Measurements from ENCODE around the gene PCNT.
A peak's percentile ranks its signal among the peaks of the same experiment; 100 is the strongest.

Gene PCNT

DNA sequence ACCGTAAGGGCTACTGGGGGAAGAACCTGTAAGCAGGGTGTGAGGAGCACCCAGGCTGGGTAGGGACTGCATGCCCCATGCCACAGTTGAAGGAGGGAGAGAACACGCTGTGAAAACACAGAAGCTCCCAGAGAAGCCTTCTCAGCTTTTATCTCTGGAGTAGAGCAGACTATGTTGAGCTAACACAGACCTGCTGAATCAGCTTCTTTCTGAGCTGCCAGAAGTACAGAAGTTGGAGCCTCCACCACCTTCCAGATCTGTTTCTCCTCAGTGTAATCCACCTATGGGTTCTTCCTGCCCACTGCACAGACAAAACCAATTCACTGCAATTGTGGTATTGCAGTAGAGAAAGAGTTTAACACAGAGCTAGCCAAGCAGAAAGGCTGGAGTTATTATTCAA is 32.4 kb upstream of the PCNT start:
- H3K27me3 ChIP-seq (ENCODE audit: control insufficient read depth, insufficient read depth, low read length), result no peaks in the 10 kb centered on the region
- H3K36me3 ChIP-seq (ENCODE audit: insufficient read depth, low read length), result peaks cover 11% of the 10 kb centered on the region
- no peak overlapping the region for H3K4me2 ChIP-seq (ENCODE audit: low read length)
- H3K9ac ChIP-seq (ENCODE audit: low read depth, low read length), result no peak overlapping the region
- H3K4me3 ChIP-seq (ENCODE audit: low read length), result no peak overlapping the region
- H3K4me1 ChIP-seq (ENCODE audit: control insufficient read depth, insufficient read depth, low read length), result peaks cover 20% of the 10 kb centered on the region
- H3K9me3 ChIP-seq (replicated peaks; ENCODE audit: low read length), result no peaks in the 10 kb centered on the region

DNA sequence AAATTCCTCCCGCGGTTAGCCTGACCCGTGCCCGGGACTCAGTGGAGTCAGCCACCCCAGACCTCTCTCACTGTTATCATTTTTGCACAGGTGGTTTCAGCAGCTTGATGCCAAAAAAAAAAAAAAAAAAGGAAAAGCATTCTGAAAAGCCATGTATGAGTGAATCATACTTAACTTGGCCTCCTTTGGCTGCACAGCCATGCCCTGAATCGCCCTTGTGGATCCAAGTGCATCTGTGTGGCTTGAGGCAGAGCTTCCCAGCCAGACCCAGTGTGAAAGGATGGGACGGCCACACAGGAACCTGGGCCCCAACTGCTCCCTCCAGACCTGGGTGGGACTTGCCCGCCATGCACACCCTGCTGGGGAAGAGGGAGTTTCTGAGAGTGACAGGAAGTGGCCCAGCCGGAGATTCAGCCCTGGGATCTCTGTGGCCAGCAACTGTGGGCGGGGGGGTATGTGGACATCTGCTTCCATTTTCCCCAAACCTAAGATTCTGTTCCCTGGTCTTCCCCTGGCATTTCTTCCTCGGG is 29.2 kb upstream of the PCNT start:
- H3K4me1 ChIP-seq (ENCODE audit: control insufficient read depth, insufficient read depth, low read length), result peaks cover 29% of the 10 kb centered on the region
- peak overlapping the region; percentile 31 for H3K4me3 ChIP-seq (ENCODE audit: low read length)
- peak overlapping the region; percentile 65 for H3K4me2 ChIP-seq (ENCODE audit: low read length)
- H3K9me3 ChIP-seq (replicated peaks; ENCODE audit: low read length), result no peaks in the 10 kb centered on the region
- no peaks in the 10 kb centered on the region for H3K27me3 ChIP-seq (ENCODE audit: control insufficient read depth, insufficient read depth, low read length)
- peaks cover 17% of the 10 kb centered on the region for H3K36me3 ChIP-seq (ENCODE audit: insufficient read depth, low read length)
- H3K9ac ChIP-seq (ENCODE audit: low read depth, low read length), result peak overlapping the region; percentile 70

DNA sequence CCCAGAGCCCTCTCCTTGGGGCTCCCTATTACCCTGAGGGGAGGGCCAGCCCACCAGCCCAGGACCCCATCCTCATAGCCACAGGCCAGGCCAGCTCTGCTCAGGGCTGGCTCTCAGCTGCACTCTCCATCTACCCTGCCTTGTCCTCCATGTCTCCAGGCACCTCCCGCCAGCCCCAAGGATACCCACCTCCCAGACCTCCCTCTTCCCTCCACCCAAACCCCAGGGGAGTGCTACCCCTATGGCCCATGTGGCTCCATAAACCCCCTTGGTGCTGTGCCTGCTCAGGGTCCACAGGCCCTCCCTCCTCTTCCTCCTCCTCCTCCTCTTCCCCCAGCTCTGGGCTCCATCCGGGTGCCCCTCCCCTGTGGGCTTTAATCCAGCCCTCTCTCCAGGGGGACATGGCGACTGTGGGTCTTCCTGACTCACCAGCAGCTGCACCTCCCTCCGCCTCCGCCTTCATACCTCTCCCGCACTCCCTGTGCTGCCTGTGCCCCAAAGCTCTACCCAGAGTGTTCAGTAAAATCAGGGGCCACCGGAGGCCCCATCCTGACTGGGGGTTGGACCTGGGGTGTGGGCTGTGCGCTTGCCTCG is 28.7 kb upstream of the PCNT start:
- H3K4me2 ChIP-seq (ENCODE audit: low read length), result peak overlapping the region; percentile 65
- peak overlapping the region; percentile 31 for H3K4me3 ChIP-seq (ENCODE audit: low read length)
- H3K9ac ChIP-seq (ENCODE audit: low read depth, low read length), result peak overlapping the region; percentile 70
- peaks cover 18% of the 10 kb centered on the region for H3K36me3 ChIP-seq (ENCODE audit: insufficient read depth, low read length)
- H3K4me1 ChIP-seq (ENCODE audit: control insufficient read depth, insufficient read depth, low read length), result peaks cover 29% of the 10 kb centered on the region
- H3K9me3 ChIP-seq (replicated peaks; ENCODE audit: low read length), result no peaks in the 10 kb centered on the region
- H3K27me3 ChIP-seq (ENCODE audit: control insufficient read depth, insufficient read depth, low read length), result no peaks in the 10 kb centered on the region

DNA sequence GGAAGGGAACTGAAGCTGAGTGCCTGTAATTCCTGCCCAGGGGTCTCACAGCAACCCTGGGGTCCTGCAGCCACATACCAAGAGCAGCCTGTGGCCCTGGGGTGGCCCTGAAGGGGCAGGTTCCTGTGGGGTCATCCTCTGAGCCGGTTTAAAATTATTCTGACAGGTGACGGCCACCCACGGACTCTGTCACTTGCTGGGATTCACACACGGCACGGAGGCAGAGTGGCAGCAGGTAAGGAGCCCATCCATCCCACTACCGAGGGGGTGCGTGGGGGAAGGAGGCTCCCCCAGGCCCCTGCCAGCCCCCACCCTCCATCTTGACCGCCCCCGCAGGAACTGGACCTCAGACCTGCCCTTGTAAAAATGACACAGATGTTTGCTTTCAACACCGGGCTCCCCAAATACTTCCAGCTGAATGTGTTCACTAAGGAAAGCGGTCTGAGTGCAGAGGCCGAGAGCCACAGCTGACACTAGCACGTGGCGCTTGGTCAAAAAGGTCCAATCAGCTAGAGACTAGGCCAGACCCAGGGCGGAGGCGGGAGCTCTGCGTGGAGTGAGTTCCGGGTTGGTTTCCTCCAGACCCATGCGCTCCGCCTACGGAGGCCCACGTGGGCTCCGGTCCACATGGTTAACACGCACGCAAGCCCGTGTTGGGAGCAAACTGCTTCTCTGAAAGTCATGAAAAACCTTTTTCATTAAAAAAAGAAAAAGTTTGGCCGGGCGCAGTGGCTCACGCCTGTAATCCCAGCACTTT is 27.8 kb upstream of the PCNT start:
- peak overlapping the region; percentile 65 for H3K4me2 ChIP-seq (ENCODE audit: low read length)
- H3K9ac ChIP-seq (ENCODE audit: low read depth, low read length), result peak overlapping the region; percentile 70
- no peaks in the 10 kb centered on the region for H3K9me3 ChIP-seq (replicated peaks; ENCODE audit: low read length)
- H3K36me3 ChIP-seq (ENCODE audit: insufficient read depth, low read length), result peaks cover 17% of the 10 kb centered on the region
- peak overlapping the region; percentile 46 for H3K4me3 ChIP-seq (ENCODE audit: low read length)
- no peaks in the 10 kb centered on the region for H3K27me3 ChIP-seq (ENCODE audit: control insufficient read depth, insufficient read depth, low read length)
- peaks cover 29% of the 10 kb centered on the region for H3K4me1 ChIP-seq (ENCODE audit: control insufficient read depth, insufficient read depth, low read length)

DNA sequence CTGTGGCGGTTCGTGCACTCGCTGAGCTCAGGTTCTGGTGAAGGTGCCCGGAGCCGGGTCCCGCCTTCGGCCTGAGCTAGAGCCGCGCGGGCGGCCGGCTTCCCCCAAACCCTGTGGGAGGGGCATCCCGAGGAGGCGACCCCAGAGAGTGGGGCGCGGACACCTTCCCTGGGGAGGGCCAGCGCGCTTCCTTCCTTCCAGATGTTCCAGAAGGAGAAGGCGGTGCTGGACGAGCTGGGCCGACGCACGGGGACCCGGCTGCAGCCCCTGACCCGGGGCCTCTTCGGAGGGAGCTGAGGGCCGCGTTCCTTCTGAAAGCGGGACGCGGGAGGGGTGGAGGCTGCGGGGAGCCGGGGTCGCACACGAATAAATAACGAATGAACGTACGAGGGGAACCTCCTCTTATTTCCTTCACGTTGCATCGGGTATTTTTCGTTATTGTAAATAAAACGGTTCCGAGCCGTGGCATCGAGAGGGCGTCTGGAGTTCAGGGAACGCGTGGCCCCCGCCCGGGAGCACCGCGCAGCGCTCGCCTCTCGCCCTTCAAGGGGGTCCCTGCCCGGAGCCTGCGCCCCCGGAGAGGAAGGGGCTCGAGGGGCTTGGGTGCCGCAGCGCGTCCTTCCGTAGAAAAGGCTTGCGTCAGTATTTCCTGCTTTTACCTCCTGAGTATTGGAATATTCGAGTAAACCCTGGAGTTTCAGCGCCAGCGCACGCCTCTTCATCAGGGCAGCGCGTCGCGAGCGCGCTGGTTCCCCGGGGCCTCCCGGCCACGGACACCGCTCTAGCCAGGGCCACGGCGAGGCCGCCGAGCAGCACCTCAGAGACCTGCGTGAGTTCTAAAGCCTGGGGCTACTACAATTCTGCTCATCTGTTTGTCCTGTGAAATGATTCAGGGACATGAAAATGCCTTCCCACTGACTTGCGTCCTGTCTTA is 26.4 kb upstream of the PCNT start:
- H3K9ac ChIP-seq (ENCODE audit: low read depth, low read length), result peak overlapping the region; percentile 35
- no peaks in the 10 kb centered on the region for H3K27me3 ChIP-seq (ENCODE audit: control insufficient read depth, insufficient read depth, low read length)
- H3K4me1 ChIP-seq (ENCODE audit: control insufficient read depth, insufficient read depth, low read length), result peaks cover 29% of the 10 kb centered on the region
- no peaks in the 10 kb centered on the region for H3K9me3 ChIP-seq (replicated peaks; ENCODE audit: low read length)
- peaks cover 6% of the 10 kb centered on the region for H3K36me3 ChIP-seq (ENCODE audit: insufficient read depth, low read length)
- H3K4me2 ChIP-seq (ENCODE audit: low read length), result peak overlapping the region; percentile 85
- peak overlapping the region; percentile 39 for H3K4me3 ChIP-seq (ENCODE audit: low read length)

DNA sequence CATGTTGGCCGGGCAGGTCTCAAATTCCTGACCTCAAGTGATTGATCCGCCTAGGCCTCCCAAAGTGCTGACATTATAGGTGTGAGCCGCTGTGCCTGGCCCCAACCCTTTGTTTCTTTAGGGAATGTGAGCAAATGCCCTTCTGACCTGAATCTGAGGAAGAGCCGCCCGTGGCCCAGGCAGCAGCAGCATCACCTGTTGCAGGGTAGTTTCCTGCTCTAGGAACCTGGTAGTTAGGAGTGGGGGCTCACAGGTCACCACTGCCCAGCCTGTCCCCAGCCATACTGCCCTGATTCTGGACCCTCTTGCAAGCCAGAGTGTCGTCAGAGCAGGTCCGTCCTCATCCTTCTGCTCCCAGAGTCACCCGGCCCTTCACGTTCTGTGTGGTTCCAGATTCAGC is 24.8 kb upstream of the PCNT start:
- H3K4me3 ChIP-seq (ENCODE audit: low read length), result no peak overlapping the region
- no peak overlapping the region for H3K4me2 ChIP-seq (ENCODE audit: low read length)
- H3K9ac ChIP-seq (ENCODE audit: low read depth, low read length), result no peak overlapping the region
- H3K4me1 ChIP-seq (ENCODE audit: control insufficient read depth, insufficient read depth, low read length), result peaks cover 29% of the 10 kb centered on the region
- peaks cover 6% of the 10 kb centered on the region for H3K36me3 ChIP-seq (ENCODE audit: insufficient read depth, low read length)
- no peaks in the 10 kb centered on the region for H3K9me3 ChIP-seq (replicated peaks; ENCODE audit: low read length)
- H3K27me3 ChIP-seq (ENCODE audit: control insufficient read depth, insufficient read depth, low read length), result no peaks in the 10 kb centered on the region

DNA sequence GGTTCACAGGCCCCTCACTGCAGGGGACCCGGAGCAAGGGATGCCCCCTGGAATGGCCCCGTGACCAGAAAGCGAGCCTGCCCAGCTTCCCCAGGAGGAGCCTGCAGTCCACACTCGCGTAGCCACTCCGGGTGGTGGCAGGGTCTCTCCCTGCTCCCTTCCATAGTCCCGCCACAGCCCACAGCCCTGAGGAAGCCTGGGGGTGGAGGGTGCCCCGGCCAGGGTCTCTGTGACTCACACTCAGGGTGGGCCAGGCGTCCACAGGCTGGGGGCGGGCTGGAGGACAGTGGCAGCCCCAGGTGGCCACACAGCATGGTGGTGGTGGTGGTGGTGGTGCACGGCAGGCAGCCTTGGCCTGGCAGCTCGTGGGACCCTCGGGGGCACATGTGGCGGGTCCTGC is 22.2 kb upstream of the PCNT start:
- no peak overlapping the region for H3K4me3 ChIP-seq (ENCODE audit: low read length)
- H3K27me3 ChIP-seq (ENCODE audit: control insufficient read depth, insufficient read depth, low read length), result no peaks in the 10 kb centered on the region
- H3K9ac ChIP-seq (ENCODE audit: low read depth, low read length), result no peak overlapping the region
- H3K36me3 ChIP-seq (ENCODE audit: insufficient read depth, low read length), result peaks cover 13% of the 10 kb centered on the region
- peaks cover 9% of the 10 kb centered on the region for H3K4me1 ChIP-seq (ENCODE audit: control insufficient read depth, insufficient read depth, low read length)
- no peak overlapping the region for H3K4me2 ChIP-seq (ENCODE audit: low read length)
- H3K9me3 ChIP-seq (replicated peaks; ENCODE audit: low read length), result no peaks in the 10 kb centered on the region

DNA sequence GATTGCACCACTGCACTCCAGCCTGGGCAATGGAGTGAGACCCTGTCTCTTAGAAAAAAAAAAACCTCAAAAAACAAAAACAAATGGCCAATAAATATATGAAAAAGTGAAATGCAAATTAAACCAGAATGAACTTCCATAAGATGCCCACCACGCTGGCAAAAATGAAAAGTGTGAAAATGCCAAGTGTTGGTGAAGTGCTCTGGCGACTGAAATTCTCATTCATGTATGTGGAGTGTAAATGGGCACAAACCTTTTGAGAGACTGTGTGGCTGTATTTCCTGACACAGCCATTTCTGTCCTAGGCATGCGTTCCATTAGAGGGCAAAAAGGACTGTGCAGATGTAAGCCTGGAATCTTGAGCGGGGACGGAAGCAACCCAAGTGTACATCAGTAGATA is 19.5 kb upstream of the PCNT start:
- no peaks in the 10 kb centered on the region for H3K27me3 ChIP-seq (ENCODE audit: control insufficient read depth, insufficient read depth, low read length)
- no peak overlapping the region for H3K4me2 ChIP-seq (ENCODE audit: low read length)
- H3K9ac ChIP-seq (ENCODE audit: low read depth, low read length), result no peak overlapping the region
- peaks cover 6% of the 10 kb centered on the region for H3K4me1 ChIP-seq (ENCODE audit: control insufficient read depth, insufficient read depth, low read length)
- no peaks in the 10 kb centered on the region for H3K9me3 ChIP-seq (replicated peaks; ENCODE audit: low read length)
- H3K36me3 ChIP-seq (ENCODE audit: insufficient read depth, low read length), result peaks cover 10% of the 10 kb centered on the region
- no peak overlapping the region for H3K4me3 ChIP-seq (ENCODE audit: low read length)

DNA sequence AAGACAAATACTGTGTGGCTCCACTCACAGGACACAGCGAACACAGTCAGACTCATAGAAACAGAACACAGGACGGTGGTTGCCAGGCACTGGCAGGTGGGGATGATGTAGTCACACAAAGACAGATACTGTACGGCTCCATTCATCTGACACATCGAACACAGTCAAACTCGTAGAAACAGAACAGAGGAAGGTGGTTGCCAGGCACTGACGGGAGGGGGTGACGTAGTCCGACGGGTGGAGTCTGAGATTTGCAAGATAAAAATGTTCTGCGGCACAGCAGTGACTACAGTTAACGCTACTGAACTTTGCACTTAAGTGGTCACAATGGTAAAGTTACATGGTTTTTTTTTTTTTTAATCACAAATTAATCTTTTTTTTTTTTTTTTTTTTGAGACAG is 19.0 kb upstream of the PCNT start:
- Histone ChIP-seq H3K4me3 (ENCODE audit: low read length) (no peak overlapping the region), H3K9me3 (replicated peaks; ENCODE audit: low read length) (no peaks in the 10 kb centered on the region), H3K4me2 (ENCODE audit: low read length) (no peak overlapping the region), H3K36me3 (ENCODE audit: insufficient read depth, low read length) (peaks cover 7% of the 10 kb centered on the region), H3K27me3 (ENCODE audit: control insufficient read depth, insufficient read depth, low read length) (no peaks in the 10 kb centered on the region), H3K9ac (ENCODE audit: low read depth, low read length) (no peak overlapping the region), H3K4me1 (ENCODE audit: control insufficient read depth, insufficient read depth, low read length) (peaks cover 6% of the 10 kb centered on the region)

DNA sequence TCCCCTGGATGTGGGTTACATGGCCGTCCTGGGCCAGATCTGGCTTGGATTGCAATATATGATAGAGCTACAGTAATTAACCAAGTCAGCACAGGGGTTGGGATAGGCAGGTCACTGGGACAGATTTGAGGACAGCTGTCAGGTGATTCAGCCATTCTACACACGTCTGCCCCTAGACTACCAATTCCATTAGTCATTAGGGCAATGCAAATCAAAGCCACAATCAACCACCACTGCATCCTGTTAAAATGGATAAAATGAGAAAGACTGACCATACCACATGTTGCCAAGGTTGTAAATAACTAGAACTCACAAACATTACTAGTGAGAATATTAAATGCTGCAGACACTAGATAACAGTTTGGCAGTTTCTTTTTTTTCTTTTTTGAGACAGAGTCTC is 16.3 kb upstream of the PCNT start:
- no peak overlapping the region for H3K4me3 ChIP-seq (ENCODE audit: low read length)
- H3K36me3 ChIP-seq (ENCODE audit: insufficient read depth, low read length), result peaks cover 7% of the 10 kb centered on the region

DNA sequence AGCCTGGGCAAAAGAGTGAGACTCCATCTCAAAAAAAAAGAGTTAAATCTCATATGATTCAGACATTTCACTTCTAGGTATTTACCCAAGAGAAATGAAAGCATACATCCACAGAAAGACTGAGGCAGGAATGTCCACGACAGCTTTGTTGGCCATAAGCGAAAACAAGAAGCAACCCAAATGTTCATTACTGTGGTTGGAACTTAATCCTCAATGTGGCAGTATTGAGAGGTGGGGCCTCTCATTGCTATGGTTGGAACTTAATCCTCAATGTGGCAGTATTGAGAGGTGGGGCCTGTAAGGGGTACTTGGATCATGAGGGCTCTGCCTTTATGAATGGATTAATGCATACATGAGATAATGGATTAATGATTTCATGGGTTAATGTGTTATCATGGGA is 15.5 kb upstream of the PCNT start:
- peaks cover 6% of the 10 kb centered on the region for H3K4me1 ChIP-seq (ENCODE audit: control insufficient read depth, insufficient read depth, low read length)
- no peaks in the 10 kb centered on the region for H3K9me3 ChIP-seq (replicated peaks; ENCODE audit: low read length)
- H3K27me3 ChIP-seq (ENCODE audit: control insufficient read depth, insufficient read depth, low read length), result no peaks in the 10 kb centered on the region
- no peak overlapping the region for H3K9ac ChIP-seq (ENCODE audit: low read depth, low read length)
- no peak overlapping the region for H3K4me3 ChIP-seq (ENCODE audit: low read length)
- H3K36me3 ChIP-seq (ENCODE audit: insufficient read depth, low read length), result peaks cover 7% of the 10 kb centered on the region
- no peak overlapping the region for H3K4me2 ChIP-seq (ENCODE audit: low read length)

More for the DNA sequence above, 16.3 kb upstream of the PCNT start:
- Histone ChIP-seq H3K27me3 (ENCODE audit: control insufficient read depth, insufficient read depth, low read length) (no peaks in the 10 kb centered on the region), H3K9me3 (replicated peaks; ENCODE audit: low read length) (no peaks in the 10 kb centered on the region), H3K4me1 (ENCODE audit: control insufficient read depth, insufficient read depth, low read length) (peaks cover 6% of the 10 kb centered on the region), H3K9ac (ENCODE audit: low read depth, low read length) (peak overlapping the region; percentile 7), H3K4me2 (ENCODE audit: low read length) (no peak overlapping the region)

Data from skeletal muscle satellite cell (primary cell).